IMR-90 (cell line): Measurements from ENCODE around the gene LAMA2. TPM values are rescaled to one million over a fixed set of nuclear protein-coding genes. Genes with fewer than 3 reads are reported as not detected.
A peak's percentile ranks its signal among the peaks of the same experiment; 100 is the strongest.

Experiments
- ATAC-seq: fragments of 200-7000 bp; cut with Tn5 transposase; 2 replicates; pipeline ENCODE4 v1.9.1; 2020; ENCODE audit warnings: low read depth, mild to moderate bottlenecking, moderate library complexity
- Bru-seq: library from RNA; stranded (reverse); fragments of 400-500 nt; gene quantifications from one replicate; lab custom pipeline; 2021; lab: Mats Ljungman, UMichigan
- BruChase-seq, 2 experiments: library from RNA; stranded (reverse); fragments of 400-500 nt; gene quantifications; one replicate each; lab custom pipeline; 2021; lab: Mats Ljungman, UMichigan
- BruUV-seq: library from RNA; stranded (reverse); fragments of 400-500 nt; replicated peaks from 2 replicates; lab custom pipeline; 2021; lab: Mats Ljungman, UMichigan
- CTCF ChIA-PET: fragments of 300-600 bp; formaldehyde crosslinking; extraction: SDS; loops from one replicate; lab custom pipeline; 2021; ENCODE audit warnings: antibody characterized with exemption; lab: Yijun Ruan, JAX
- POLR2A ChIA-PET: fragments of 300-600 bp; sonication (Branson Sonifier 250); formaldehyde crosslinking; loops from one replicate; lab custom pipeline; 2022; ENCODE audit warnings: antibody characterized with exemption; ENCODE audit not compliant: unreplicated experiment; lab: Charles Lee
- DNase-seq: peaks from one replicate; pipeline ENCODE4 v3.0.0; 2013
- H2AFZ ChIP-seq: replicated peaks from 2 replicates; pipeline ENCODE3; 2013; ENCODE audit warnings: low read length, mild to moderate bottlenecking; ENCODE audit not compliant: poor library complexity
- H2AK5ac ChIP-seq: 2 replicates; pipeline ENCODE4 v1.6.1; 2013; ENCODE audit warnings: low read depth, low read length, inconsistent platforms
- H2AK9ac ChIP-seq: replicated peaks from 2 replicates; pipeline ENCODE3; 2013; ENCODE audit warnings: mild to moderate bottlenecking, low read depth, low read length, moderate library complexity; ENCODE audit not compliant: poor library complexity
- H2BK120ac ChIP-seq: 2 replicates; pipeline ENCODE4 v1.6.1; 2013; ENCODE audit warnings: low read depth, low read length, inconsistent platforms
- H2BK15ac ChIP-seq: 3 replicates; pipeline ENCODE4 v1.6.1; 2013; ENCODE audit warnings: low read depth, low read length, inconsistent platforms
- H2BK20ac ChIP-seq: 2 replicates; pipeline ENCODE4 v1.6.1; 2013; ENCODE audit warnings: low read depth, mild to moderate bottlenecking, inconsistent platforms, low read length, moderate library complexity
- H2BK5ac ChIP-seq: 2 replicates; pipeline ENCODE4 v1.6.1; 2013; ENCODE audit warnings: mild to moderate bottlenecking, low read depth, low read length, inconsistent platforms; ENCODE audit not compliant: poor library complexity, severe bottlenecking
- H3K14ac ChIP-seq: replicated peaks from 2 replicates; pipeline ENCODE4 v1.6.1; 2013; ENCODE audit warnings: low read depth, low read length, inconsistent platforms
- H3K18ac ChIP-seq: 2 replicates; pipeline ENCODE4 v1.6.1; 2013; ENCODE audit warnings: low read depth, low read length, control low read depth
- H3K23ac ChIP-seq: 2 replicates; pipeline ENCODE4 v1.6.1; 2013; ENCODE audit warnings: low read depth, low read length, inconsistent platforms
- H3K27ac ChIP-seq: 2 replicates; pipeline ENCODE4 v1.5.1; 2013; ENCODE audit warnings: mild to moderate bottlenecking, control low read depth, low read length; ENCODE audit not compliant: insufficient read depth
- H3K27me3 ChIP-seq: 2 replicates; pipeline ENCODE4 v1.6.1; 2013; ENCODE audit warnings: low read length; ENCODE audit not compliant: control insufficient read depth, insufficient read depth
- H3K36me3 ChIP-seq: 2 replicates; pipeline ENCODE4 v1.6.1; 2013; ENCODE audit warnings: low read length, mixed read lengths; ENCODE audit not compliant: control insufficient read depth, insufficient read depth
- H3K4ac ChIP-seq: 2 replicates; pipeline ENCODE4 v1.6.1; 2013; ENCODE audit warnings: low read depth, low read length, inconsistent platforms
- H3K4me1 ChIP-seq: 2 replicates; pipeline ENCODE4 v1.6.1; 2013; ENCODE audit warnings: low read length, mixed read lengths; ENCODE audit not compliant: control insufficient read depth, insufficient read depth
- H3K4me2 ChIP-seq: 2 replicates; pipeline ENCODE4 v1.6.1; 2013; ENCODE audit warnings: low read depth, mild to moderate bottlenecking, control low read depth, low read length, moderate library complexity
- H3K4me3 ChIP-seq: 2 replicates; pipeline ENCODE4 v1.5.1; 2013; ENCODE audit warnings: low read depth, mild to moderate bottlenecking, control low read depth, low read length, moderate library complexity; ENCODE audit not compliant: insufficient read depth
- H3K56ac ChIP-seq: 2 replicates; pipeline ENCODE4 v1.6.1; 2013; ENCODE audit warnings: low read length, inconsistent platforms; ENCODE audit not compliant: insufficient read depth; ENCODE audit errors: extremely low read depth
- H3K79me1 ChIP-seq, 2 experiments: 2 replicates each; pipeline ENCODE4 v1.6.1; 2013; ENCODE audit warnings: low read length in 2 of 2, inconsistent platforms in 1 of 2, low read depth in 1 of 2
- H3K9ac ChIP-seq: 2 replicates; pipeline ENCODE4 v1.6.1; 2013; ENCODE audit warnings: low read depth, low read length, control low read depth
- H3K9me1 ChIP-seq: 2 replicates; pipeline ENCODE4 v1.6.1; 2013; ENCODE audit warnings: low read length, inconsistent platforms; ENCODE audit not compliant: insufficient read depth
- H3K9me3 ChIP-seq: 2 replicates; pipeline ENCODE4 v1.6.1; 2013; ENCODE audit warnings: low read length; ENCODE audit not compliant: control insufficient read depth, insufficient read depth
- H4K20me1 ChIP-seq: 2 replicates; pipeline ENCODE4 v1.6.1; 2013; ENCODE audit warnings: low read length, inconsistent platforms; ENCODE audit not compliant: insufficient read depth
- H4K5ac ChIP-seq: 2 replicates; pipeline ENCODE4 v1.6.1; 2013; ENCODE audit warnings: mild to moderate bottlenecking, low read depth, low read length, control low read depth
- H4K8ac ChIP-seq, 2 experiments: 2 replicates each; pipeline ENCODE4 v1.6.1; 2013; ENCODE audit warnings: low read depth in 2 of 2, low read length in 2 of 2, control low read depth in 1 of 2, inconsistent platforms in 1 of 2
- H4K91ac ChIP-seq: 2 replicates; pipeline ENCODE4 v1.6.1; 2013; ENCODE audit warnings: low read depth, low read length, inconsistent platforms; ENCODE audit not compliant: insufficient read depth
- CTCF ChIP-seq: conservative IDR thresholded peaks from 2 replicates; pipeline ENCODE4 v1.5.1; 2012; ENCODE audit warnings: mild to moderate bottlenecking, low read depth, low read length, improper control_type of control experiment
- MAZ ChIP-seq: IDR thresholded peaks from 2 replicates; pipeline ENCODE4 v1.6.1; 2012; ENCODE audit warnings: low read depth, mild to moderate bottlenecking, low read length, improper control_type of control experiment, moderate library complexity, borderline replicate concordance
- MXI1 ChIP-seq: IDR thresholded peaks from 2 replicates; pipeline ENCODE4 v1.6.1; 2012; ENCODE audit warnings: low read depth, mild to moderate bottlenecking, low read length, moderate library complexity, borderline replicate concordance
- WGBS, 2 experiments: methylation state at CpG; one replicate each; pipeline versions ENCODE4 v1.1.5 to v1.1.7; 2013; ENCODE audit warnings: missing lambda C conversion rate in 2 of 2; ENCODE audit not compliant: insufficient read length in 1 of 2; ENCODE audit errors: extremely low coverage in 2 of 2; 5-methylcytosine and 5-hydroxymethylcytosine counted together
- dilution Hi-C: fragments of 300-500 bp; cut with HindIII; formaldehyde crosslinking; loops from one replicate; pipeline ENCODE4 v1.14.3; 2018; ENCODE audit warnings: low sequenced_read_pairs; ENCODE audit not compliant: unreplicated experiment
- in situ Hi-C: fragments of 300-500 bp; cut with MboI; formaldehyde crosslinking; loops from 3 replicates; pipeline ENCODE4 v1.14.3; 2019; ENCODE audit warnings: low sequenced_read_pairs, inconsistent platforms, mixed read lengths
- intact Hi-C: fragments of 100-400 bp; cut with micrococcal nuclease; formaldehyde crosslinking; loops from 2 replicates; pipeline ENCODE4 v1.10.0; 2022
- long read RNA-seq: library from polyadenylated mRNA; unstranded; transcript quantifications from one replicate; pipeline ENCODE4 v2.0.0, GENCODE V29; 2021; ENCODE audit not compliant: unreplicated experiment
- polyA plus RNA-seq, 3 experiments: library from polyadenylated mRNA; depleted of rRNA; stranded (reverse); fragments of >200 nt; gene quantifications; 2 replicates each; pipeline ENCODE4 v1.2.3, GENCODE V29; 2012; ENCODE audit warnings: low replicate concordance in 1 of 3
- total RNA-seq: library from RNA; depleted of rRNA; stranded (reverse); fragments of >200 nt; gene quantifications from 2 replicates; pipeline ENCODE4 v1.2.3, GENCODE V29; 2012; rRNA removed

The LAMA2 gene, protein sequence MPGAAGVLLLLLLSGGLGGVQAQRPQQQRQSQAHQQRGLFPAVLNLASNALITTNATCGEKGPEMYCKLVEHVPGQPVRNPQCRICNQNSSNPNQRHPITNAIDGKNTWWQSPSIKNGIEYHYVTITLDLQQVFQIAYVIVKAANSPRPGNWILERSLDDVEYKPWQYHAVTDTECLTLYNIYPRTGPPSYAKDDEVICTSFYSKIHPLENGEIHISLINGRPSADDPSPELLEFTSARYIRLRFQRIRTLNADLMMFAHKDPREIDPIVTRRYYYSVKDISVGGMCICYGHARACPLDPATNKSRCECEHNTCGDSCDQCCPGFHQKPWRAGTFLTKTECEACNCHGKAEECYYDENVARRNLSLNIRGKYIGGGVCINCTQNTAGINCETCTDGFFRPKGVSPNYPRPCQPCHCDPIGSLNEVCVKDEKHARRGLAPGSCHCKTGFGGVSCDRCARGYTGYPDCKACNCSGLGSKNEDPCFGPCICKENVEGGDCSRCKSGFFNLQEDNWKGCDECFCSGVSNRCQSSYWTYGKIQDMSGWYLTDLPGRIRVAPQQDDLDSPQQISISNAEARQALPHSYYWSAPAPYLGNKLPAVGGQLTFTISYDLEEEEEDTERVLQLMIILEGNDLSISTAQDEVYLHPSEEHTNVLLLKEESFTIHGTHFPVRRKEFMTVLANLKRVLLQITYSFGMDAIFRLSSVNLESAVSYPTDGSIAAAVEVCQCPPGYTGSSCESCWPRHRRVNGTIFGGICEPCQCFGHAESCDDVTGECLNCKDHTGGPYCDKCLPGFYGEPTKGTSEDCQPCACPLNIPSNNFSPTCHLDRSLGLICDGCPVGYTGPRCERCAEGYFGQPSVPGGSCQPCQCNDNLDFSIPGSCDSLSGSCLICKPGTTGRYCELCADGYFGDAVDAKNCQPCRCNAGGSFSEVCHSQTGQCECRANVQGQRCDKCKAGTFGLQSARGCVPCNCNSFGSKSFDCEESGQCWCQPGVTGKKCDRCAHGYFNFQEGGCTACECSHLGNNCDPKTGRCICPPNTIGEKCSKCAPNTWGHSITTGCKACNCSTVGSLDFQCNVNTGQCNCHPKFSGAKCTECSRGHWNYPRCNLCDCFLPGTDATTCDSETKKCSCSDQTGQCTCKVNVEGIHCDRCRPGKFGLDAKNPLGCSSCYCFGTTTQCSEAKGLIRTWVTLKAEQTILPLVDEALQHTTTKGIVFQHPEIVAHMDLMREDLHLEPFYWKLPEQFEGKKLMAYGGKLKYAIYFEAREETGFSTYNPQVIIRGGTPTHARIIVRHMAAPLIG (N-terminal part only)
- total RNA-seq: 12.5 and 13.3 TPM in 2 replicates
- polyA plus RNA-seq (2012; rRNA removed): 8.9 and 9.9 TPM in 2 replicates
- polyA plus RNA-seq (2012; cell fraction: cytosol; rRNA removed): 2.7 and 3.6 TPM in 2 replicates
- polyA plus RNA-seq (2012; cell fraction: nucleus; rRNA removed; ENCODE audit: low replicate concordance): 1.4 and 8.8 TPM in 2 replicates
- percentile 48 among the genes with signal in this experiment for Bru-seq, nascent RNA
- BruChase-seq, experiment 1, labeled RNA remaining after a 6-hour chase: percentile 38 among the genes with signal in this experiment
- percentile 39 among the genes with signal in this experiment for BruChase-seq, experiment 2, labeled RNA remaining after a 2-hour chase
- long read RNA-seq, partial matches to known transcripts: 6 of 7 reads
- long read RNA-seq, other reads (novel, unspliced or antisense): 1 of 7 reads

- dilution Hi-C loops (no loop called here), intact Hi-C loops (loop anchor here (2.0 to 10.0 kb wide), 2 partner anchors 358 to 370 kb away; partner anchors contain the start of gene PTPRK), in situ Hi-C loops (no loop called here)
- H4K91ac ChIP-seq: peak within 1 kb of the TSS; percentile 70
- H3K18ac ChIP-seq: peak within 1 kb of the TSS; percentile 58; the same call in 1 of the 2 replicates
- no peak within 1 kb of the TSS for H2BK15ac ChIP-seq
- ATAC-seq (peak; percentile 99), DNase-seq (peak; percentile 55)
- H3K4ac ChIP-seq: peak within 1 kb of the TSS; percentile 77
- H3K9me1 ChIP-seq: no peaks in the 10 kb centered on the region; the same call in 1 of the 2 replicates
- H3K14ac ChIP-seq: peak within 1 kb of the TSS; percentile 89
- H3K56ac ChIP-seq: peak within 1 kb of the TSS; percentile 54; the same call in 1 of the 2 replicates
- TF ChIP-seq CTCF (0 out of 2 replicates have a peak, but pooled peaks have one; percentile 6), MAZ (peak; percentile 38; the same call in 1 of the 2 replicates), MXI1 (no peak)
- H3K9me3 ChIP-seq: no peaks in the 10 kb centered on the region
- no peaks in the 10 kb centered on the region for H4K20me1 ChIP-seq
- H3K36me3 ChIP-seq: no peaks in the 10 kb centered on the region
- H3K27ac ChIP-seq: peak within 1 kb of the TSS; percentile 68
- H3K4me3 ChIP-seq: peak within 1 kb of the TSS; percentile 51
- POLR2A ChIA-PET: no interaction called here
- peak within 1 kb of the TSS; percentile 29 for H2AK9ac ChIP-seq
- H2BK5ac ChIP-seq: peak within 1 kb of the TSS; percentile 14
- H4K8ac ChIP-seq: peak within 1 kb of the TSS; percentile 79 to 82
- CTCF ChIA-PET: no interaction called here
- peak within 1 kb of the TSS; percentile 55 for H3K4me2 ChIP-seq
- H3K79me1 ChIP-seq: no peaks in the 10 kb centered on the region
- BruUV-seq: no TSS peak
- peak within 1 kb of the TSS; percentile 84 for H2BK120ac ChIP-seq
- H3K27me3 ChIP-seq: no peaks in the 10 kb centered on the region
- H3K23ac ChIP-seq: peak within 1 kb of the TSS; percentile 96
- peak within 1 kb of the TSS; percentile 62 for H4K5ac ChIP-seq
- peak within 1 kb of the TSS; percentile 97 for H2AFZ ChIP-seq
- 0 out of 2 replicates have a peak within 1 kb of the TSS, but pooled peaks have one; percentile 2 for H2AK5ac ChIP-seq
- peak within 1 kb of the TSS; percentile 65 for H3K9ac ChIP-seq
- peaks cover 2% of the 10 kb centered on the region for H3K4me1 ChIP-seq
- H2BK20ac ChIP-seq: peak within 1 kb of the TSS; percentile 67
- WGBS, 2 experiments: 2% methylated on average over 10 of the region's 36 CpGs; no CpG with 5 or more reads in 1 of the 2 experiments
Measured at GRCh38 chr6:128882991-128883611, at the start of gene LAMA2. Gene LAMA2, plus strand, starts transcription at chr6:128883138. Its CDS starts 108 bp downstream, at chr6:128883246.
